Parathyroid adenoma (tissue), 2 donors: ENCODE measurements around the gene SNRPB.

Experiments
- H2AFZ ChIP-seq: fragments of 300-600 bp; sonication (generic); one replicate; pipeline ENCODE4 v1.7.0; 2017; ENCODE audit warnings: antibody characterized with exemption, mild to moderate bottlenecking
- H3K27ac ChIP-seq: fragments of 300-600 bp; sonication (generic); one replicate; pipeline ENCODE4 v1.7.0; 2017
- H3K27me3 ChIP-seq: fragments of 300-600 bp; sonication (generic); one replicate; pipeline ENCODE4 v1.7.0; 2017; ENCODE audit warnings: low read length; ENCODE audit not compliant: control insufficient read depth, insufficient read depth
- H3K36me3 ChIP-seq: fragments of 300-600 bp; sonication (generic); one replicate; pipeline ENCODE4 v1.7.0; 2017; ENCODE audit warnings: low read length; ENCODE audit not compliant: control insufficient read depth, insufficient read depth
- H3K4me1 ChIP-seq: fragments of 300-600 bp; sonication (generic); one replicate; pipeline ENCODE4 v1.7.0; 2017; ENCODE audit warnings: control low read depth
- H3K4me2 ChIP-seq: fragments of 300-600 bp; sonication (generic); one replicate; pipeline ENCODE4 v1.7.0; 2017; ENCODE audit warnings: low read length
- H3K4me3 ChIP-seq: fragments of 300-600 bp; sonication (generic); one replicate; pipeline ENCODE4 v1.7.0; 2017; ENCODE audit warnings: low read depth, low read length
- H3K79me2 ChIP-seq: fragments of 300-600 bp; sonication (generic); one replicate; pipeline ENCODE4 v1.7.0; 2017; ENCODE audit warnings: control low read depth
- H3K9ac ChIP-seq: fragments of 300-600 bp; sonication (generic); one replicate; pipeline ENCODE4 v1.7.0; 2017; ENCODE audit warnings: mild to moderate bottlenecking
- H3K9me3 ChIP-seq: fragments of 300-600 bp; sonication (generic); one replicate; pipeline ENCODE4 v1.7.0; 2017; ENCODE audit warnings: low read length; ENCODE audit not compliant: control insufficient read depth
- CTCF ChIP-seq: fragments of 300-600 bp; sonication (generic); IDR thresholded peaks from one replicate; pipeline ENCODE4 v1.7.0; 2017; ENCODE audit warnings: antibody characterized with exemption, mild to moderate bottlenecking
- donor health status: primary hyperparathyroidism.

Gene SNRPB

DNA sequence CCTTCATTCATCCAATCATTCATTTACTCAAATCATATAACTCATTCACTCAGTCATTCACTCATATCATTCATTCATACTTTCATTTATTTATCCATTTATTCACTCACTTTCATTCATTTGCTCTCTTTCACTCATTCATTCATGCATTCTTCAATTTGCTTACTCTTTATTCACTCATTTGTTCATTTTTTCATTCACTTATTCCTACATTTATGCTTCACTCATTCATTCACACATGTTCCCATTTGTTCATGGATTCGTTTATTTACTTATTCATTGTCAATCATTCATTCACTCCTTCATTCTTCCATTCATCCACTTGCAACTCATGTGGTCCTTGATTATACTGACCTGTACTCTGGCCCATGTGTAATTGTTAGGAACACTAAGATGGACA lies 39.4 kb downstream of the SNRPB start:
- no peaks in the 10 kb centered on the region for H3K36me3 ChIP-seq
- no peak overlapping the region for H3K4me2 ChIP-seq
- no peaks in the 10 kb centered on the region for H3K27me3 ChIP-seq
- no peak overlapping the region for H3K4me3 ChIP-seq
- no peaks in the 10 kb centered on the region for H3K79me2 ChIP-seq
- no peak overlapping the region for H3K27ac ChIP-seq
- TF ChIP-seq CTCF = no peak
- no peaks in the 10 kb centered on the region for H3K9me3 ChIP-seq
- no peak overlapping the region for H3K9ac ChIP-seq
- no peak overlapping the region for H2AFZ ChIP-seq
- H3K4me1 ChIP-seq = no peaks in the 10 kb centered on the region

DNA sequence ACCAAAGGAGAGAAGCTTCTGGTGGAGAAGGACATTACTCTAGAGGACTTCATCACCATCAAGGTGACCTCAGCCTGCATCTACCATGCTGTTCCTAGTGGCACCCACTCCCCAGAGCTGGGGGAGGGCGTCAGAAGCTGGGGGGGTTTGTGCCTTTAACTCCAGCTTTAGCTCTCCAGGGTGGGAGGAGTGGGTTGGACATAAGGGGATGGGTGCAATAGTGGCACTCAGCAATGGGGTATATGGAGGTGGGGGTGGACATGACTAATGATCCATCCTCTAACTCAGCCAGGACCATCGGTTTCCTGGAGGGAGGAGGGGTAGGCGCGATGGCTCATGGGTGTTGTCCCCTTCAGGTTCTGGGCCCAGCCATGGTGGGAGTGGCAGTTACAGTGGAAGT lies 40.1 kb downstream of the SNRPB start:
- TF ChIP-seq CTCF = no peak
- H3K27me3 ChIP-seq = no peaks in the 10 kb centered on the region
- no peak overlapping the region for H3K4me3 ChIP-seq
- H3K36me3 ChIP-seq = no peaks in the 10 kb centered on the region
- no peak overlapping the region for H3K27ac ChIP-seq
- no peaks in the 10 kb centered on the region for H3K4me1 ChIP-seq
- no peak overlapping the region for H3K4me2 ChIP-seq
- H2AFZ ChIP-seq = no peak overlapping the region
- H3K9me3 ChIP-seq = no peaks in the 10 kb centered on the region
- H3K9ac ChIP-seq = no peak overlapping the region
- no peaks in the 10 kb centered on the region for H3K79me2 ChIP-seq

DNA sequence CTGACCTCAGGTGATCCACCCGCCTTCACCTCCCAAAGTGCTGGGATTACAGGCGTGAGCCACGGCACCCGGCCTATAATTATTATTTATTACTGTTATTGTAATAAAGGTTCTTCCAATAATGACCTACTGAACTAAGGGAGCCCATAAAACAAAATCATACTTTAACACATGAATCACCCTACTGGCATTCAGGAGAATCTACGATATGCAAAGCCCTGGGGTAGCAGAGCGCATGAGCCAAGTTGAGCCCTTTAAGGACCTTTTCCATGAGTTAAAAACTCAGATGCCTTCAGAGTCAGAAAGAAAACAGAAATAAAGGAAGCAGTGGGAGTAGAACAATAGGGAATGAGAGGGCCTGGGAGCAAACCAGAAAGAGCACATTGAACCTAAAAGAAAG lies 41.5 kb downstream of the SNRPB start:
- no peaks in the 10 kb centered on the region for H3K27me3 ChIP-seq
- no peak overlapping the region for H3K9ac ChIP-seq
- no peak for TF ChIP-seq CTCF
- no peak overlapping the region for H3K27ac ChIP-seq
- no peak overlapping the region for H3K4me3 ChIP-seq
- no peaks in the 10 kb centered on the region for H3K79me2 ChIP-seq
- no peaks in the 10 kb centered on the region for H3K36me3 ChIP-seq
- H3K9me3 ChIP-seq = no peaks in the 10 kb centered on the region
- H3K4me2 ChIP-seq = no peak overlapping the region
- H3K4me1 ChIP-seq = no peaks in the 10 kb centered on the region
- no peak overlapping the region for H2AFZ ChIP-seq

- Histone ChIP-seq H2AFZ (no peak overlapping the region), H3K4me2 (no peak overlapping the region), H3K9ac (no peak overlapping the region), H3K27ac (no peak overlapping the region), H3K36me3 (no peaks in the 10 kb centered on the region), H3K4me3 (no peak overlapping the region), H3K27me3 (no peaks in the 10 kb centered on the region), H3K9me3 (no peaks in the 10 kb centered on the region), H3K79me2 (no peaks in the 10 kb centered on the region), H3K4me1 (no peaks in the 10 kb centered on the region)
- TF ChIP-seq CTCF = no peak
Observed at GRCh38 chr20:2421247-2421646, 49.3 kb downstream of the SNRPB start.

DNA sequence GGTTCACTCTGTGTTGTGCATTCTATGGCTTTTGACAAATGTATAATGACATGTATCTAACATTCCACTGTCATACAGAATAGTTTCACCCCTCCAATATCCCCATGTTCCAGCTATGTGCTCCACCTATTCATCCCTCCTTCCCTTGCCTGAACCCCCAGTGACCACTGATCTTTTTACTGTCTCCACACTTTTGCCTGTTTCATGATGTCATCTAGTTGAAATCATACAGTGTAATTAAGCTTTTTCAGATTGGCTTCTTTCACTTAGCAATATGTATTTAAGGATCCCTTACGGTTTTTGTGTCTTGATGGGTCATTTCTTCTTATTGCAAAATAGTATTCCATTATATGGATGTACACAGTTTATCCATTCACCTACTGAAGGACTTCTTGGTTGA lies 50.1 kb downstream of the SNRPB start:
- Histone ChIP-seq H3K9ac (no peak overlapping the region), H3K27me3 (no peaks in the 10 kb centered on the region), H3K36me3 (no peaks in the 10 kb centered on the region), H3K9me3 (no peaks in the 10 kb centered on the region), H3K4me2 (no peak overlapping the region), H3K79me2 (no peaks in the 10 kb centered on the region), H3K4me3 (no peak overlapping the region), H3K27ac (no peak overlapping the region), H3K4me1 (no peaks in the 10 kb centered on the region), H2AFZ (no peak overlapping the region)
- TF ChIP-seq CTCF = no peak
